ENCODE results near the gene CTNNA1. TPM values are rescaled to one million over a fixed set of nuclear protein-coding genes. Genes with fewer than 3 reads are reported as not detected.

The CTNNA1 gene
- total and polyA plus RNA-seq, 9 of the 15 experiments (the other 6 are each of a cell fraction or from before 2014, with no cell fraction given), result 29.6 to 117 (median 89.1) TPM

- TF ChIP-seq ZNF197 (CRISPR knock-in tag; IDR thresholded peaks at IDR 0.05; ENCODE audit: low read depth), result no peak
- no peak for TF ChIP-seq FOXA3 (CRISPR knock-in tag; conservative IDR thresholded peaks at IDR 0.05 in 1 of 2, IDR thresholded peaks at IDR 0.05 in 1 of 2)
- TF ChIP-seq CHD4 (IDR thresholded peaks at IDR 0.05; ENCODE audit: insufficient read depth, insufficient replicate concordance, low read depth, low read length, poor library complexity, severe bottlenecking), result peak; percentile 31
- no peak for TF ChIP-seq HDAC1 (IDR thresholded peaks at IDR 0.05)
- TF ChIP-seq, protein P1, sequence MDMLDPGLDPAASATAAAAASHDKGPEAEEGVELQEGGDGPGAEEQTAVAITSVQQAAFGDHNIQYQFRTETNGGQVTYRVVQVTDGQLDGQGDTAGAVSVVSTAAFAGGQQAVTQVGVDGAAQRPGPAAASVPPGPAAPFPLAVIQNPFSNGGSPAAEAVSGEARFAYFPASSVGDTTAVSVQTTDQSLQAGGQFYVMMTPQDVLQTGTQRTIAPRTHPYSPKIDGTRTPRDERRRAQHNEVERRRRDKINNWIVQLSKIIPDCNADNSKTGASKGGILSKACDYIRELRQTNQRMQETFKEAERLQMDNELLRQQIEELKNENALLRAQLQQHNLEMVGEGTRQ (CRISPR knock-in tag; IDR thresholded peaks at IDR 0.05), result no peak
- TF ChIP-seq SLC30A9 (CRISPR knock-in tag; IDR thresholded peaks at IDR 0.05), result no peak
These were observed 779 bp upstream of the CTNNA1 start (continued) for GRCh38 chr5:138752341-138752950.

DNA sequence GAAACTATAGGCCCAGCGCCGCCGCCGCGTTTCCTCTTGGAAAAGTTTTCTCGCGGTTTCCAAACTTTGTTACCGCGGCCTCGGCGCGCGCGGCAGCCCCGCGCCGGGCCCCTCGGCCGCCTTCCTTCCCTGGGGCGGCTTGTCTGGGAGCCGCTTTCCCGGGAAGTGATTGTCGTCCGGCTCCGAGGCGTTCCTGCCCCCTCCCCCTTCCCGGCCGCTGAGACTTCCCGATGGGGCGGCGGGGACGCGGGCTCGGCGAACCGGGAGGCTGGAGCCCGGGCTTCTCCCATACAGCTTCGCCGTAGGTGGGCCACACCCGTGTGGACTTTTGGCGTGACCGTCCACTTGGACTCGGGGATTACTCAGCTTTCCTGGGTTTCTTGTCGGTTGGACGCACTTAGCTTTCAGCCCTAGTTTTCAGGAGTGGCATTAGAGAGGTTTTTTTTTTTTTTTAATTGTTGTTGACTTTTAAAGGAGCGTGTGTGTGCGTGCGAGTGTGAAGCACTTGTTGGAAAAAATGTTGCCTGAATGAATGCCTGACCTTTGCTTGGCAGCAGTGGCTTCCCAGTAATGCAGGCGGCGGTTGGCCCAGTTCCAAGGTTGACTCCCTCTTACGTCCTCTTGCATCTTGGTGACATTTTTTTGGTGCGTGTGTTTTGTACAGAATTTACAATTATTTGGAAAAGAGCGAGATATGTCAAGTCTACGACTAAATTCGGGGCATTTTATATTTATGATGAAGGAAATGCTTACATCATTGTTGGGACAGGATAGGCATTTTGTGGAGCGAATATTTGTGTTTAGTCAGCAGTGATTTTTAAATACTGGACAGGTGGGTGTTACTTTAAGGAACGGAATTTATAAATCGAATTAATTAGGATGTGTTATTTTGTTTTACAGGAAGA lies 821 bp downstream of the CTNNA1 start:
- TSS peak; percentile 59 for BruUV-seq (replicated peaks)
- ATAC-seq, result peak; percentile 59
- peak overlapping the region; percentile 88 for H3K27ac ChIP-seq (ENCODE audit: extremely low read depth, low read depth, low read length)
- TF ChIP-seq RAD51 (IDR thresholded peaks at IDR 0.05; ENCODE audit: borderline replicate concordance, low read depth) (no peak), BCOR (IDR thresholded peaks at IDR 0.05) (peak; percentile 49; the same call in 1 of the 2 replicates), RFX1 (IDR thresholded peaks at IDR 0.05) (no peak), MTF1 (CRISPR knock-in tag; IDR thresholded peaks at IDR 0.05; ENCODE audit: borderline replicate concordance) (no peak), MEIS2 (IDR thresholded peaks at IDR 0.05; ENCODE audit: partially characterized antibody) (peak; percentile 9), THRA (IDR thresholded peaks at IDR 0.05) (no peak), SRSF3 (IDR thresholded peaks at IDR 0.05; ENCODE audit: insufficient read depth, low read length) (no peak), PHF20 (IDR thresholded peaks at IDR 0.05; ENCODE audit: partially characterized antibody) (no peak), NRF1 (conservative IDR thresholded peaks at IDR 0.05 in 1 of 2, IDR thresholded peaks at IDR 0.05 in 1 of 2) (no peak; a peak in 1 of 4 replicates), ZNF253 (CRISPR knock-in tag; conservative IDR thresholded peaks at IDR 0.05) (no peak), ZNF324 (CRISPR knock-in tag; IDR thresholded peaks at IDR 0.05) (no peak), C11orf30 (IDR thresholded peaks at IDR 0.05; ENCODE audit: low read depth) (peak; percentile 78)

More for the DNA sequence above, 821 bp downstream of the CTNNA1 start:
- ChIA-PET POLR2A (interaction anchor here (0.5 to 1.7 kb wide), 9 partner anchors 8 to 175 kb away, joined by 3 to 8 read pairs (median 3); no protein-coding TSS in a partner anchor), CTCF (ENCODE audit: low intra/inter-chr PET ratio) (no interaction called here)
- peak overlapping the region; percentile 83 for H2AFZ ChIP-seq (ENCODE audit: low read depth, low read length)
- peak; percentile 86 for FAIRE-seq
- peaks cover 8 to 21% of the 10 kb centered on the region in 2 experiments; a peak in 4 of 5 replicates for H3K4me1 ChIP-seq (replicated peaks in 1 of 2; ENCODE audit: control insufficient read depth in 2 of 2, insufficient read depth in 2 of 2, low read length in 2 of 2)
- peak; percentile 62 to 91 (median 66) for DNase-seq (ENCODE audit: extremely low read depth in 1 of 4, low spot score in 3 of 4)
- H3K9me3 ChIP-seq (replicated peaks; ENCODE audit: control insufficient read depth, insufficient read depth, low read depth, low read length), result no peaks in the 10 kb centered on the region
- H3K9me1 ChIP-seq (ENCODE audit: control insufficient read depth, insufficient read depth, low read length), result no peaks in the 10 kb centered on the region
- peaks cover 12% of the 10 kb centered on the region; the same call in 1 of the 2 replicates for H4K20me1 ChIP-seq (replicated peaks; ENCODE audit: control insufficient read depth, insufficient read depth, low read length)
- WGBS (ENCODE audit: insufficient coverage, low coverage, missing lambda C conversion rate), result 1% methylated on average over 39 of the region's 58 CpGs
- peak overlapping the region; percentile 67 for H3K4me2 ChIP-seq (ENCODE audit: insufficient read depth, low read length)
- intact Hi-C loops (cut with micrococcal nuclease) (loop anchor here (5.0 kb wide), 1 partner anchor 112 kb away; no protein-coding TSS in a partner anchor), in situ Hi-C loops (cut with MboI) (no loop called here)
- no peaks in the 10 kb centered on the region for H3K27me3 ChIP-seq (ENCODE audit: control insufficient read depth in 2 of 2, insufficient read depth in 2 of 2, low read length in 2 of 2)
- peaks cover 12% of the 10 kb centered on the region; the same call in 2 of the 3 replicates for H3K36me3 ChIP-seq (ENCODE audit: control insufficient read depth, insufficient read depth, low read length)
- H3K79me2 ChIP-seq (ENCODE audit: control insufficient read depth, insufficient read depth, low read length), result peaks cover 55% of the 10 kb centered on the region
- H3K9ac ChIP-seq (ENCODE audit: insufficient read depth in 1 of 2, low read depth in 2 of 2, low read length in 2 of 2), result peak overlapping the region; percentile 78 to 93
- peak overlapping the region; percentile 98 for H3K4me3 ChIP-seq

Measured in K562 (cell line).